NCI-H774 (cell line): ENCODE measurements around the gene ACTR3.
A peak's percentile ranks its signal among the peaks of the same experiment; 100 is the strongest.
"Not testable (repeated sequence)": the region's sequence is repeated elsewhere in the genome, so short reads cannot be mapped to it uniquely, and the experiment has no call there.

Experiments
- DNase-seq: peaks from one replicate; lab custom pipeline; 2025; lab: John Stamatoyannopoulos, UW

ACTR3 gene

DNA sequence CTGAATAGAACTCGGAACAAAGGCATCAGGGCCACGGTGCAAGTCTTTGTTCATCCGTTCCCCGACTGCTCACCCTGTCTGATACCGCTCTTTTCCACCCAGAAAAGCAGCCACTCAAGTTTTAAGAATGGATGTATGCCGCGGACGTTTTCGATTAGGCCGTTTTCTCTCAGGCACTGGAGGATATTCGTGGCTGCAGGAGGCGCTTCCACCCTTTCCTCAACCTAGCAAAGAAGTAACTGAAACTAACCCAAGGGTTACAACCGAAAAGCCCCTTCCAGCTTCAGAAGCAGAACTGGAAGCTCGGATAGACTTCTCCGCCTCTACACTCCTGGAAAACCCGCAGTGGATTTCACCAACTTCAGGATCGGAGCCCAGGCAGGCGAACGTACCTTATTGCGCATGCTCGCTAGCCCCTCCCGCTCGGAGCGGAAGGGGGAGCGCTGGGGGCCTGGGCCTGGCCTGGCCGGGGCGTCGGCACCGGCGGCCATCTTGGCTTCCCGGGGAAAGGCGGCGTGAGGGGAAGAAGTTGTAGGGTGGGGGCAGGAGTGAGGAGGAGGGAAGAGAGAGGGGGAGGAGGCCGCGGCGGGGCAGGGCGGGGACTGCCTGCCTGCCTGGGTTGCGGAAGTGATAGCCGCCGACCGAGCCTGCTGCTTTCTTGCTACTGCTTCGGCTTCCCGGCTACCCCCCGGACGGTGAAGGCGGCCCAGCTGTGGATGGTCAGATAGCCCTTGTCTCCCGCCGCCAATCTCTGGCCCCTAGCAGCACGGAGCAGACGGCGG lies at the start of gene ACTR3:
ACTR3 (plus strand) TSS at position 619 of the 782 bp plus-strand sequence. CDS start 191 bp downstream, outside the sequence.
- DNase-seq, result peak; percentile 99

GRCh38 chr2:113840518-113840917 lies 49.4 kb upstream of the ACTR3 start:
- no peak for DNase-seq

DNA sequence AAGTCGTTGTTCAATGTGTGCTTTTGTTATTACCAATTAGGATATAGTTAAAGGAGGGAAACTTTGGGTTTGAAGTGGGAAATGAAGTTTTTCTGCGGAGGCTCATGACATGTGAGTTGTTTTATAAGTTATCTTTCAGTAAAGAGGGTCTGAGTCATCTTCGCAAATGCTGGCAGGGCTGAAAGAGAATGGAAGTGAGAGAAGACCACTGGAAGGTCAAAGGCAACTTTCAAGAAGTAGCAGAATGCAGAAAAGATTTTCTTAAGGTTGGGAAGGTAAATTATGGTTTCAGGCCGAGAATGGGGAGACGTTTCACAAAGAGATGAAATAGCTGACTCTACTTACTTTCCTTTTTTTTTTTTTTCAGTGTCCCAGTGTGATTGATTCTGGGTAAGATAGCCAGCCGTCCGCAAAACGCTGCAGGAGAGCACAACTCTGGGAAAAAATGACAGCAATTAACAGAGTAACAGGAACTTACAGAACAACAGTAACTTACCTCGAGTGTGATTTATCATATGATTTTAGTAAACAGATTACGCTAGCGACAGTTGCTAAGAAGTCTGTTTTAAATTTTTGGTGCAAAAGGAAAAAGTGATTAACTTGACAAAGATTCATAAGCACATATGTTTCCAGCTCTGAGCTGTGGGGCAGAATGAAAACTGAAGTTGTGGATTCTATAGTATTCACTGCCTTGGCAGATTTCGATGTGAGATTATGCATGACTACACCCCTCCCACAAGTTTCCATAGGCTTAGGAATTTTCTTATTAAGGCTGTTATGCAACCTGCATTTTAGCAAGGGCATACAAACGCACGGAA lies 46.8 kb upstream of the ACTR3 start:
- no peak for DNase-seq

DNA sequence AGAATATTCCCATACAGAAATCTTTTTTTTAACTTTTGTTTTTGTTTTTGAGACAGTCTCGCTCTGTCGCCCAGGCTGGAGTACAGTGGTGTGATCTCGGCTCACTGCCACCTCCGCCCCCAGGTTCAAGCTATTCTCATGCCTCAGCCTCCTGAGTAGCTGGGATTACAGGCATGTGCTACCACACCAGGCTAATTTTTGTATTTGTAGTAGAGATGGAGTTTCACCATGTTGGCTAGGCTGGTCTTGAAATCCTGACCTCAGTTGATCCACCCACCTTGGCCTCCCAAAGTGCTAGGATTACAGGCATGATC lies 46.2 kb upstream of the ACTR3 start:
- not testable (repeated sequence) for DNase-seq

GRCh38 chr2:113845261-113845660 lies 44.6 kb upstream of the ACTR3 start:
- no peak for DNase-seq

DNA sequence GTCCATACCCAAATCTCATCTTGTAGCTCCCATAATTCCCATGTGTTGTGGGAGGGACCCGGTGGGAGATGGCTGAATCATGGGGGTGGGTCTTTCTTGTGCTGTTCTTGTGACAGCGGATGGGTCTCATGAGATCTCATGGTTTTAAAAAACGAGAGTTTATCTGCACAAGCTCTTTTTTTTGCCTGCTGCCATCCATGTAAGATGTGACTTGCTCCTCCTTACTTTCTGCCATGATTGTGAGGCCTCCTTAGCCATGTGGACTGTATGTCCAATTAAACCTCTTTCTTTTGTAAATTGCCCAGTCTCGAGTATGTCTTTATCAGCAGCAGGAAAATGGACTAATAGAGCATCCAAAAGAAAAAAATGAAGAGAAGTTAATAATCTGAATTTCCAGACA lies 44.1 kb upstream of the ACTR3 start:
- not testable (repeated sequence) for DNase-seq

DNA sequence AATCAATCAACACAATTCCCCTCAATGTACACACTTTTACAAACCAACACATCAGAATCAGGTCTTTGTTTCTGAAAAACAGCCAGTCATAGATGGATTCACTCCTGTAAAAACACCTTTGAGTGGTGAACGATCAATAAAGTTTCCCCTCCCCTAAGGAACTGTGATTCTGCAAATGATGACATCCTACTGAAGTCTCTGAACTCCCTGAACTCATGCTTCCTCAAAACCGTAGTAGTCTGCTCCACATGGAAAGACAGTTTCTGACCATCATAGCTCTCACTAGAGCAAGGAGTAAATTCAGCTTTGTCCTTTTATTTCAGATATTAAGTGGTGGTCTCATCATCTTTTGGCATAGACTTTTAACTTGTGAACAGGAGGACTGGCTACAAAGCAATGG lies 43.5 kb upstream of the ACTR3 start:
- no peak for DNase-seq

DNA sequence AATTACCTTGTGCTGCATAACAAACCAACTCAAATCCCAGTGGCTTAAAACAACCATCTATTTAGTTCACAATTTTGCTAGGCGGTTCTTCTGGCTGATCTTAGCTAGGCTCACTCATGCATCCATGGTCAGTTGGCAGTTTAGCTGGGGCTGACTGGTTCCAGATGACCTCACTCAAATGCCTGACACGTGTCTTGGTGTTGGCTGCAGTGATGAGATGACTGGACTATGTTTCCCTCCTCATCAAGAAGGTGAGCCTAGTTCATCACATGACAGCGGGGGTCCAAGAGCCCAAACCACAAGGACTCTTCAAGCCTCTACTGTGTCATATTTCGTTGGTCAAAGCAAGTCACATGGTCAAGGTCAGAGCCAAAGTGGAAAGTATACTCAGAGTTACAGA lies 42.7 kb upstream of the ACTR3 start:
- no peak for DNase-seq

GRCh38 chr2:113848758-113849415 lies 41.0 kb upstream of the ACTR3 start:
- DNase-seq, result no peak

GRCh38 chr2:113850687-113851086 lies 39.2 kb upstream of the ACTR3 start:
- DNase-seq, result no peak

DNA sequence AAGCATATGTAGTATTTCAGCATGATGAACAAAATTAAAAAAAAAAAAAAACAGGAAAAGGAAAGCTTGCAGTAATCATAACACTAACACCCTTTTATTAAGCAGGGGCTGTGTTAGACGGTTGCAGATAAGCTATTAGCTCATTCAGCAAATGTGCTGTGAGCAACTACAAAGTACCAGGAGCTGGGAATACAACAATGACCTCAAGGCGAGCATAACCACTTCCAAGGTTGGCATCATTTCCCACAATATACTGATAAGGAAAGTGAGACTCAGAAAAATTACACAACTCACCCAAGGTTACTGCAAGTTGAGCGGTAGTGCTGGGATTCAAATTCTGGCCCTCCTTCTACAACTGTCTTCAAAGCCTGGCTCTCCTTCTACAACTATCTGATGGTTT lies 38.2 kb upstream of the ACTR3 start:
- no peak for DNase-seq

DNA sequence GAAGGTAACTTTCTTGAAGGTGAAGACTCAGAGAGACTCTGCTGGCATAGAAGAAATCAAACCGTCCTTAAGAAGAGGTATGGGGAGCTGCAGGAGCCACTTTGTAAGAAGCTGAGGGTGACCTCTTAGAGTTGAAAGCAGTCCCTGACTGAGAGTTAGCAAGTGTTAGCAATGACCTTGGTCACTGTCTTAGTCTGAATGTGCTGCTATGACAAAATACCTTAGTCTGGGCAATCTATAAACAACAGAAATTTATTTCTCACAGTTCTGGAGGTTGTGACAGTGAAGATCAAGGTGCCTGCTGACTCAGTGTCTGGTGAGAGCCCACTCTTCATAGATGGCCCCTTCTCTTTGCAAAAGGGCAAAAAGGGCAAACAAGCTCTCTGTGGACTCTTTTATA lies 35.7 kb upstream of the ACTR3 start:
- no peak for DNase-seq

- DNase-seq, result no peak
Observed at GRCh38 chr2:113854970-113855740, 34.7 kb upstream of the ACTR3 start.

DNA sequence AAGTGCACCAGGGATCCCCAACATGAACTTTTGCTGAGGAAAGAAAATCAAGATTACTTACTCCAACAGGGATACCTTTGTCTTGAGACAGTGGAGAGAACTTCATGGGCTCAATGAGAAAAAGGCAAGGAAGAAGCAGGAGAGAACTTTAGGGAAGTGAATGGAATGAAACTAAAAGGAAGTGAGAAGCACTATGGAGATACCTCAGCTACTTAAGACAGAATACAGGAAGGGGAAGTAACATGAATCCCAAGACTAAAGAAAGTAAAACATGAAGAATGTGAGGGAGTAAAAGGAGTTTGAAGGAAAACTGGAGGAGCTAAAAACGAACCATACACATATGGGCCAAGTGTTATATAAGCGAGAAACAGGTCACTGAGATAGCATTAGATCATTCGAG lies 32.4 kb upstream of the ACTR3 start:
- no peak for DNase-seq

- DNase-seq, result no peak
Observed at GRCh38 chr2:113858764-113859163, 31.1 kb upstream of the ACTR3 start.

GRCh38 chr2:113861740-113862139 lies 28.1 kb upstream of the ACTR3 start:
- DNase-seq, result no peak

DNA sequence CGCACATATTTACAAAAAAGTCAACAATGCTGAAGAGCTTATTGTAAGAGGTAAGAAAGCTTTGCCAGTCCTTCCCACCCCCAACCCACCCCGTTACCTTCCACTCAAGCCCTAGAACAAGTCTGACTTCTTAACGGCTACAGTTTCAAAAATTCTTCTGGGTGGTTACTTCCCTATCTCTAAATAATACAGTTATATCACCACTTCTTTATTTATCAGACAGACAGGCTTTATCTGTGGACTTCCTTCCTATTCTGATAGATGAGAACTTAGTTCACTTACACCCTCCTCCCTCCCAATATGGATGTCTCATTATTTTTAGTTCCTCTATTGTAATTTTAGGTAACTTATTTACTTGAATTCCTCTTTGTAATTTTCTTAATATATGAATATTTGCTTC lies 26.7 kb upstream of the ACTR3 start:
- no peak for DNase-seq

DNA sequence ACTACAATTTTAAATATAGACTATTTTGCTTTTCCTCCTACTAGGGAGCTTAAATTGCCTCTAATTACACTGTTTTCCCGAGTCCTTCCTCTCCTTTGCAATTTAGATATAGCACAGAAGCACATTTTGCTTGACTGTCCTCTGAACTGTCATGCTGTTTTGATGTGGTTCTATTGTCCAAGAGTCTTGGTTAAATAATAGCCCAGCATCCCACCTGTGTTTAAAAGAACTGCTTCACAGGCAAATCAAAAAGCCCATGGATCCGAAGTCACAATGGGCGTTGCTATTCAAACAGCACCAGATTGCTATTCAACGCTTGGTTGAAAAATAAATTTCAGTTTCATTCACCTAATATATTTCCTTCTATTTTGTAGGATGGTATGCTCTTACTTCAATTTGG lies 22.3 kb upstream of the ACTR3 start:
- no peak for DNase-seq

DNA sequence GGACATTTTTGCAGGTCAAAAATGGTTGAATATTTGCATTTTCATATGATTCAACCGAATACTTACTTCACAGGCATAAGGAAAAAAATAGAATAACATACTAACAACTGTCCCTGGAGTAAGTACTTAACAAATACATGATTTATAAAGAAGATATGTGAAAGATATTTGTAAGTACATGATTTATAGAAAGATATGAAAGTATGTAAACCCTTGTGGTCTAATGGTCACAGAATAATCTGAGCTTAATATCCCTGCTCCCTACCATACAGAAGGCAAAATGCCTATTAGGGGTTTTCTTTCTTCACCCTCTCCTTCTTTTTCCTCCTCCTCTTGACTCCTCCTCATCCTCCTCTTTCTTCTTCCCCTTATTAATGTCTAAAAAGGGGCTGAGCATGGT lies 20.6 kb upstream of the ACTR3 start:
- DNase-seq, result no peak

DNA sequence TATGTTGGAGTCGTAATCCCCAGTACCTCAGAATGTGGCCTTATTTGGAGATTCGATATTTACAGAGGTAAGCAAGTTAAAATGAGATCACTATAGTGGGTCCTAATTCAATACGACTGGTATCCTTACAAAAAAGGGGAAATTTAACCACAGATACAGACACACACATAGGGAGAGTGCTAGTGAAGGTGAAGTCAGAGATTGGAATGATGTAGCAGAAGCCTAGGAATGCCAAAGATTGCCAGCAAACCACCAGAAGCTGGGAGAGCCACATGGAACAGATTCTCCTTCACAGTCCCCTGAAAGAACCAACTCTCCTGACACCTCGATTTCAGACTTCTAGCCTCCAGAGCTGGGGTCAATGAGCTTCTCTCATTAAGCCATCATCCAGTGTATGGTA lies 17.7 kb upstream of the ACTR3 start:
- DNase-seq, result no peak

DNA sequence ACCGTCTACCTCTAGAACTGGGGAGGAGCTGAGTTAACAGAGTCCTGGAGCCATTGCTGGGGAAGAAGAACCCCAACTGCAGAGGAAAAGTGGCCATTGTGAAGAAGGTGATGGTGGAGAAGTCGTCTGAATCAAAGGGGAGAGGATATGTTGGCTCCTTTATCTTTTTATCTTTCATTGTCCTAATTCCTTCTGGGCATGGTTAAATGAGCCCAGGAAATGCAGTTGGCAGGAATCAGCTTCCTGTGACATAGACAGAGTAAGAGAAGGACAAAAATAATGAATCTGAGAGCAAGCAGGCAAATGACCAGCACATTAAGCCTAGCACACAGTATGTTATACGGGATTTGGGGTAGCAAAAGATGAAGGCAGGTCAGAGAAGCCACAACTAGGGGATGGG lies 16.0 kb upstream of the ACTR3 start:
- DNase-seq, result no peak

GRCh38 chr2:113875135-113875534 lies 14.8 kb upstream of the ACTR3 start:
- no peak for DNase-seq
